Measurements from ENCODE around the gene ONECUT1.

GRCh38 chr15:52772766-52773165, 17.4 kb downstream of the ONECUT1 start:
- TF ChIP-seq CTCF (IDR thresholded peaks at IDR 0.05) (no peak), POLR2A (IDR thresholded peaks at IDR 0.05) (no peak)
